Kidney epithelial cell (primary cell): Measurements from ENCODE around the gene DYNC2H1. TPM values are rescaled to one million over a fixed set of nuclear protein-coding genes. Genes with fewer than 3 reads are reported as not detected.

Source experiments
- DNase-seq: peaks from one replicate; pipeline ENCODE4 v3.0.0-alpha.2; 2010; ENCODE audit warnings: low read depth
- H3K27me3 ChIP-seq: 2 replicates; pipeline ENCODE4 v1.6.0; 2011; ENCODE audit warnings: low read length; ENCODE audit not compliant: control insufficient read depth, insufficient read depth
- H3K36me3 ChIP-seq: 2 replicates; pipeline ENCODE4 v1.5.1; 2011; ENCODE audit warnings: low read length; ENCODE audit not compliant: control insufficient read depth, insufficient read depth
- H3K4me3 ChIP-seq: 2 replicates; pipeline ENCODE4 v1.5.1; 2011; ENCODE audit warnings: low read depth, mild to moderate bottlenecking, control low read depth, low read length
- CTCF ChIP-seq: IDR thresholded peaks from 2 replicates; pipeline ENCODE4 v1.5.1; 2011; ENCODE audit warnings: mild to moderate bottlenecking, moderate library complexity, low read length, control low read depth, inconsistent platforms; ENCODE audit not compliant: insufficient read depth, poor library complexity, severe bottlenecking
- total RNA-seq: library from RNA; depleted of rRNA; stranded (reverse); fragments of >200 nt; gene quantifications from 2 replicates; pipeline ENCODE4 v1.2.3, GENCODE V29; 2015

Gene DYNC2H1
- total RNA-seq, 1 donor from 2014 or later = 10.5 TPM

DNA sequence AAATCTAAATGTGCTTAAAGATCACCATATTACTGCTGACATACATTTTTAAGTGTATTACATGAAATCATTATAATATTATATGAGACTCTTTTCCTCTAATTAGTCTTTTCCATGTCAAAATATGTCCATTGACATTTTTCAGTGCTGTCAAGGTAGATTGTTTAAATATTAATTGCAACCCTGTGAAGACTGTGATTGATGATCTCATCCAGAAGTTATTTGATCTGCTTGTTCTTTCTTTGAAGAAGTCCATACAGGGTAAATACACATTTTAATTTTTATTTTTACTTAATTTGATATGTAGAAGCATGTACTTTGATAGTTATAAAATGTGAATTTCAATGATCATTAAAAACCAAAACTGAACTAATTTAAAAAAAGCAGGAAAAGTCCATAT is 38.4 kb downstream of the DYNC2H1 start:
- Histone ChIP-seq H3K27me3 (no peaks in the 10 kb centered on the region), H3K36me3 (no peaks in the 10 kb centered on the region), H3K4me3 (no peak overlapping the region)
- no peak for DNase-seq
- TF ChIP-seq CTCF = no peak

GRCh38 chr11:103157542-103157941 is 48.3 kb downstream of the DYNC2H1 start:
- no peak for DNase-seq
- H3K36me3 ChIP-seq = no peaks in the 10 kb centered on the region
- TF ChIP-seq CTCF = no peak

GRCh38 chr11:103164093-103164796 is 55.0 kb downstream of the DYNC2H1 start:
- H3K4me3 ChIP-seq = no peak overlapping the region
- no peak for DNase-seq
- H3K36me3 ChIP-seq = no peaks in the 10 kb centered on the region
- no peaks in the 10 kb centered on the region for H3K27me3 ChIP-seq
- no peak for TF ChIP-seq CTCF

More at GRCh38 chr11:103157542-103157941, 48.3 kb downstream of the DYNC2H1 start:
- no peak overlapping the region for H3K4me3 ChIP-seq
- no peaks in the 10 kb centered on the region for H3K27me3 ChIP-seq

- H3K4me3 ChIP-seq = no peak overlapping the region
- no peak for DNase-seq
- no peak for TF ChIP-seq CTCF
- no peaks in the 10 kb centered on the region for H3K36me3 ChIP-seq
- H3K27me3 ChIP-seq = no peaks in the 10 kb centered on the region
These were observed 57.9 kb downstream of the DYNC2H1 start for GRCh38 chr11:103167166-103167565.

DNA sequence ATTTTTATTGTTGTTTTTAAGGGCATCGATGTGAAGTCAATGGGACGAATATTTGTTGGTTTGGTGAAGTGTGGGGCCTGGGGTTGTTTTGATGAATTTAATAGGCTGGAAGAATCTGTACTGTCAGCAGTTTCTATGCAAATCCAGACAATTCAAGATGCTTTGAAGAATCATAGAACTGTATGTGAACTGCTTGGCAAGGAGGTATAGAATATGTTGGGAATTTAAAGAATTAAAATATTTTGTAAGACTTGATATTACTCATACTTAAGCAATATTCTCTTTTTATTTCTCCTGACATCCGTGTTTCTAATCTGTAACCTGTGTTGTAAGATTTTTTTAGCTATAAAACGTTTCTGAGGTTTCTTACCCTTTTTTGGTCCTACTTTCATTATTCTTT is 61.6 kb downstream of the DYNC2H1 start:
- Histone ChIP-seq H3K27me3 (no peaks in the 10 kb centered on the region), H3K36me3 (no peaks in the 10 kb centered on the region), H3K4me3 (no peak overlapping the region)
- DNase-seq = no peak
- no peak for TF ChIP-seq CTCF

GRCh38 chr11:103175461-103176129 is 66.4 kb downstream of the DYNC2H1 start:
- DNase-seq = no peak
- no peak for TF ChIP-seq CTCF
- Histone ChIP-seq H3K36me3 (no peaks in the 10 kb centered on the region), H3K4me3 (no peak overlapping the region), H3K27me3 (no peaks in the 10 kb centered on the region)
